Psoas muscle (tissue), 8 donors: ENCODE measurements around the gene SPAG5. TPM values are rescaled to one million over a fixed set of nuclear protein-coding genes. Genes with fewer than 3 reads are reported as not detected.
"Not testable (repeated sequence)": the region's sequence is repeated elsewhere in the genome, so short reads cannot be mapped to it uniquely, and the experiment has no call there.

Experiments used
- ATAC-seq, 4 donors: fragments of 200-7000 bp; cut with Tn5 transposase; one replicate each; pipeline ENCODE4 v1.9.1; 2020; ENCODE audit warnings: moderate library complexity in 3 of 4, mild to moderate bottlenecking in 2 of 4
- DNase-seq, 2 donors: peaks; one replicate each; pipeline ENCODE4 v3.0.0-alpha.2; 2020
- H3K27ac ChIP-seq: fragments of 200-600 bp; one replicate; pipeline ENCODE4 v1.8.0; 2022
- H3K27me3 ChIP-seq, 3 donors: fragments of 200-600 bp in 1 of 3; one replicate each; pipeline versions ENCODE4 v1.6.1 to v1.8.0; 2013 to 2022; ENCODE audit warnings: low read length in 2 of 3, mild to moderate bottlenecking in 2 of 3, moderate library complexity in 1 of 3; ENCODE audit not compliant: insufficient read depth in 3 of 3
- H3K36me3 ChIP-seq, 2 donors: fragments of 200-600 bp in 1 of 2; one replicate each; pipeline versions ENCODE4 v1.6.1 to v1.8.0; 2013 to 2022; ENCODE audit warnings: low read depth in 1 of 2, mild to moderate bottlenecking in 1 of 2, moderate library complexity in 1 of 2; ENCODE audit not compliant: insufficient read depth in 1 of 2
- H3K4me1 ChIP-seq: fragments of 200-600 bp; one replicate; pipeline ENCODE4 v1.8.0; 2022
- H3K4me3 ChIP-seq: fragments of 200-600 bp; one replicate; pipeline ENCODE4 v1.8.0; 2022; ENCODE audit warnings: mild to moderate bottlenecking
- H3K9me3 ChIP-seq: fragments of 200-600 bp; one replicate; pipeline ENCODE4 v1.8.0; 2022
- WGBS, 3 donors: extraction: QIAGEN DNeasy Blood & Tissue Kit; methylation state at CpG; one replicate each; pipeline versions ENCODE4 v1.1.6 to v1.1.7; 2013; 5-methylcytosine and 5-hydroxymethylcytosine counted together
- intact Hi-C, 2 donors: fragments of 100-400 bp; cut with DNase I; formaldehyde crosslinking; loops; one replicate each; pipeline versions ENCODE4 v1.11.0 to v1.14.2; 2022
- polyA plus RNA-seq, 3 donors: library from polyadenylated mRNA; stranded (reverse); fragments of 200-250 nt; gene quantifications; one replicate each; pipeline ENCODE4 v1.2.3, GENCODE V29; 2013
- total RNA-seq, 4 donors: library from RNA; stranded (reverse); fragmentation: NEBNext Ultra II Directional in 2 of 4; extraction: Animal tissue kit (Norgen Biotek cat#: 25700) in 2 of 4; gene quantifications; one replicate each; pipeline versions ENCODE4 v1.2.1 to v1.2.4, GENCODE V29; 2021 to 2023
- TF ChIP-seq, protein P1 (sequence below): fragments of 200-600 bp; IDR thresholded peaks from one replicate; pipeline ENCODE4 v1.8.0; 2022; ENCODE audit warnings: antibody characterized with exemption
- donor health status: healthy with polysubstance abuse.
- donor health status: DM: no; HTN: no; CAD: no; lungs with moderate emphysema.
- donor health status: Bipolar disorder and iron deficiency.
- donor health status: healthy.
- donor health status: DM: yes; HTN: yes; CAD: no.
- donor health status: DM: no; HTN: no; CAD: no.
- donor health status: DM: no; HTN: no; CAD: no.
- donor health status: DM: yes; HTN: yes; CAD: no.

Gene SPAG5
- total and polyA plus RNA-seq, 7 donors: 0.15 to 2.4 (median 1.1) TPM

DNA sequence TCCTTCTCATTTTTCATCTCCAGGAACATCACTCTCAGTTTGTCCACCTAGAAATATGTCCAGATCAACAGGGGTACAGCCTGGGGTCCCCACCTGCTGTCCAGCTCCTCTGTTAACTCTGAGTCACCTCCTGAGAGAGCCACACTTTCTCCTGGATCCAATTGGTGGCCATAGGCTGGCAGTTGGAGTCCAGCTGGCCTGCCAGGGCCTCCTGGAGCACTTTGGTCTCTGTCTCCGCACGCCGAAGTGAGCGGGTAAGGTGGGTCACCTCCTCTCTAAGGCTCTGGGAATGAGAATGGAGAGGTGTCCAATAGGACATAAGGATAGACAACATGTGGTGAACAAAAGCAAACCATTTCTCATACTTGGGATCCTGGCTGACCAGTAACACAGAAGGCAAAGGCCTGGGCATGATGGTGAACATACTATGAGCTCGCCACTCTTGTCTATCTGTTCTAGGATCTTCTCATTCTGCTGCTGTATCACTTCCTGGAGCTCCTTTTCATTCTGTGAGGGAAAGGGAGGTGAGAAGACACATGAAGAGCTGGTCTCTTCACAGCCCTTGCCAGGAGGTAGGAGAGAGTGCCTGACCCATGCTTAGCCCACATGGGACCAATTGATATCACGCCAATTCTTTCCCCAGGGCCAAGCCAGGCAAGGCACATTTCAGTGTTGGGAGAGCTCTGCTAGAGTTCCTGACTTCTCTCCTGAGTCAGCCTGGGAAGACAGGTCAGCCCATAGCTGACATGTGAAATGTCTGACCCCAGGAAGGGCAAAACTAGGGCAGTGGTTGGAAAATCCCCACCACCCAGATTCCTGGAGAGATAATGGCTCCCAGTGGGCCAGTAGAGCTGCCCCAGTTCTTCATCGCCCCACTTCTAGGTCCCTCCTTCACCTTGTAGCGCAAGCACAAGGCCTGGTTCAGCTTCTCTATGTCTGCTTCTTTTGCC lies 20.3 kb downstream of the SPAG5 start:
- no peaks in the 10 kb centered on the region for H3K4me1 ChIP-seq
- no peaks in the 10 kb centered on the region for H3K9me3 ChIP-seq
- H3K4me3 ChIP-seq: no peak overlapping the region
- H3K27me3 ChIP-seq: no peaks in the 10 kb centered on the region
- H3K36me3 ChIP-seq: no peaks in the 10 kb centered on the region
- ATAC-seq (no peak), DNase-seq (no peak)
- TF ChIP-seq, protein P1, sequence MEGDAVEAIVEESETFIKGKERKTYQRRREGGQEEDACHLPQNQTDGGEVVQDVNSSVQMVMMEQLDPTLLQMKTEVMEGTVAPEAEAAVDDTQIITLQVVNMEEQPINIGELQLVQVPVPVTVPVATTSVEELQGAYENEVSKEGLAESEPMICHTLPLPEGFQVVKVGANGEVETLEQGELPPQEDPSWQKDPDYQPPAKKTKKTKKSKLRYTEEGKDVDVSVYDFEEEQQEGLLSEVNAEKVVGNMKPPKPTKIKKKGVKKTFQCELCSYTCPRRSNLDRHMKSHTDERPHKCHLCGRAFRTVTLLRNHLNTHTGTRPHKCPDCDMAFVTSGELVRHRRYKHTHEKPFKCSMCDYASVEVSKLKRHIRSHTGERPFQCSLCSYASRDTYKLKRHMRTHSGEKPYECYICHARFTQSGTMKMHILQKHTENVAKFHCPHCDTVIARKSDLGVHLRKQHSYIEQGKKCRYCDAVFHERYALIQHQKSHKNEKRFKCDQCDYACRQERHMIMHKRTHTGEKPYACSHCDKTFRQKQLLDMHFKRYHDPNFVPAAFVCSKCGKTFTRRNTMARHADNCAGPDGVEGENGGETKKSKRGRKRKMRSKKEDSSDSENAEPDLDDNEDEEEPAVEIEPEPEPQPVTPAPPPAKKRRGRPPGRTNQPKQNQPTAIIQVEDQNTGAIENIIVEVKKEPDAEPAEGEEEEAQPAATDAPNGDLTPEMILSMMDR: no peak
- no peak overlapping the region for H3K27ac ChIP-seq
- WGBS, 3 donors: 98 to 99% (median 99%) methylated on average over 8 of the region's 8 CpGs
- intact Hi-C loops: no loop called here

DNA sequence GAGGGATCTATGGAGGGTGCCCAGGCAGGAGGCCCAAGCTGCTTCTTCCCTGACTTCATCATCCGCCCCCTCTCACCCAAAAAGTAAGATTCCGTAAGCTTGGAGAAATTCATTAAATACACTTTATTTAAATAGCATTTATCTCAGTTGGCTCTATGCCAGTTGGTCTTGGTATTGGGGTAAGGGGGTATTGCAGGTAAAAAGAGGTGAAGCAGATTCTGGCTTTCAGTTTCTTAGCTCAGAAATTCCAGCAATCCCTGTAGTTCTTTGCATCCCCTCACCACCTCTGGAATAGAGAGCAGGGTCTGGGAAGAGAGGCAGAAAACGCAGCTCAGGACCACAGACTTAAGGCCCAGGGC lies 21.4 kb downstream of the SPAG5 start:
- TF ChIP-seq, protein P1: no peak
- ATAC-seq: no peak
- no peaks in the 10 kb centered on the region for H3K36me3 ChIP-seq
- no peak overlapping the region for H3K4me3 ChIP-seq
- intact Hi-C loops: no loop called here
- no peaks in the 10 kb centered on the region for H3K9me3 ChIP-seq
- H3K27ac ChIP-seq: no peak overlapping the region
- peaks cover under 1% of the 10 kb centered on the region for H3K4me1 ChIP-seq
- no peaks in the 10 kb centered on the region for H3K27me3 ChIP-seq
- WGBS, 3 donors: 98 to 100% (median 100%) methylated on average over 3 of the region's 3 CpGs
- no peak for DNase-seq

DNA sequence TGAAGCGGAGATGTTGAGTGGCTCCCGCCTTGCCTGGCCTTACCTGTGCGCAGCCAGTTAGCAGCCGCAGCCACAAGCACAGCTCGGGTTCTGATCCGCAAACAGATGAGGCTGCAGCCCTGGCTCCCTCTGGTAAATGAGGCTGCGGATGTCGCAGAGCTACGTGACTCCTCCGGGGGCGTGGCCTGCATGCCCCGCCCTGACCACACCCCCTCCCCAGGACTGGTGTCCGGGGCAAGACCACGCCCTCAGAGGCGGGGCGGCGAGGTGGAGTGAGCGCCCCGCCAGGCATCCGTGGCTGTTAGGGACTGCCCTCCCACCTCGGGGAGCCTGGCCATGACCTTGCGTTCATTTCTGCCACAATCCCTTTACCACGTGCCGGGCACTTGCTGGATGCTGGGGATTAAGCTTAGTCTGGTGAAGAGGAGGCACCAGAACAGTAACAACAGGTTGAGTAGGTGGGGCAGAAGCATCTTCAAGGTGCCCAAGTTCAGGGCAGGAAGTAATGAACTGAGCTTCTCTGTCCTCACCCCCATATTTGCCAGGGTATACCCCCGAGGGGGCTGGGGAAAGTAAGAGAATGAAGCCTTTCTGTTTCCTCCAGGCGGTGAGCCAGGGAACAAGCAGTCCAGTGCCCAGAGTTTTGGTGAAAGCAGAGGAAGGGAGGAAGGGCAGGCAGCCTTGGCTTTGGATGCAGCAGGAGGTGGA lies 21.9 kb downstream of the SPAG5 start, which contains the start of gene ALDOC:
ALDOC (minus strand) TSS at position 138 of the 708 bp plus-strand sequence. CDS start 1,363 bp downstream, outside the sequence.
- TF ChIP-seq, protein P1: no peak
- 8 to 11% (median 9%) methylated on average over 22 to 25 of the region's 26 CpGs for WGBS, 3 donors
- H3K27ac ChIP-seq: no peak within 1 kb of the TSS
- no peaks in the 10 kb centered on the region for H3K27me3 ChIP-seq
- intact Hi-C loops: no loop called here
- no peaks in the 10 kb centered on the region for H3K9me3 ChIP-seq
- no peaks in the 10 kb centered on the region for H3K36me3 ChIP-seq
- ATAC-seq: peak; percentile 97 to 98 (median 97)
- DNase-seq: peak; percentile 97 to 98
- peak within 1 kb of the TSS; percentile 41 for H3K4me3 ChIP-seq
- peaks cover 6% of the 10 kb centered on the region for H3K4me1 ChIP-seq

DNA sequence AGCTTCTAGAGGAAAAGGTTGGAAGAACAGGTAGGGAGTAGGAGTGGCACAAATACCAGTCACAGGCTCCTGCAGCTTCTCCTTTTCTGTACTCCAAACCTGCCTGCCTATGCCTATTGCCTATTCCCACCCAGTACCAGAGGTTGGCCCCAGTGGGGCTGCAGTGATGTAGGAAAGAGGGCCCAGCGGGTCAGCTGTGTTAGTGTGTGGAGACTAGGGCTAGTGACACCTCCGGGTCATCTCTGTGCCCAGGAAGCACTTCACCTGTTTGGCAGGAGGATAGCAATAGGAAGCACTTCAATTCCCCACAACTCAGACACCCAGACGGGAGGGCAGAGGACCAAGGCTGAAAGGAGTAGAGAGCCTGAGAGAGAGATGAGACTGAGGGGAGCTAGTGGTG lies 22.8 kb downstream of the SPAG5 start:
- H3K27me3 ChIP-seq, ATAC-seq, intact Hi-C loops, H3K36me3 ChIP-seq, H3K9me3 ChIP-seq, H3K4me3 ChIP-seq, H3K27ac ChIP-seq, DNase-seq, H3K4me1 ChIP-seq: not testable (repeated sequence)
- 63 to 72% (median 66%) methylated on average over 3 of the region's 3 CpGs for WGBS, 3 donors
